Lung (tissue), 16 donors: ENCODE measurements around the gene ZNF727. TPM values are rescaled to one million over a fixed set of nuclear protein-coding genes. Genes with fewer than 3 reads are reported as not detected.
A peak's percentile ranks its signal among the peaks of the same experiment; 100 is the strongest.
"Not testable (repeated sequence)": the region's sequence is repeated elsewhere in the genome, so short reads cannot be mapped to it uniquely, and the experiment has no call there.

Experiments used
- ATAC-seq: fragments of 200-7000 bp; cut with Tn5 transposase; one replicate; pipeline ENCODE4 v1.9.1; 2020; ENCODE audit warnings: moderate number of reproducible peaks; ENCODE audit not compliant: insufficient read depth, low FRiP score
- DNase-seq, 3 donors: peaks; one replicate each; pipeline ENCODE4 v3.0.0-alpha.2; 2013 to 2017
- H3K27ac ChIP-seq, 2 donors: one replicate each; pipeline ENCODE4 v1.5.1; 2013; ENCODE audit warnings: mild to moderate bottlenecking in 2 of 2, moderate library complexity in 2 of 2, control low read depth in 1 of 2, inconsistent platforms in 1 of 2, low read depth in 1 of 2, low read length in 1 of 2
- H3K27me3 ChIP-seq, 3 donors: one replicate each; pipeline ENCODE4 v1.5.1; 2013; ENCODE audit warnings: low read length in 2 of 3; ENCODE audit not compliant: control insufficient read depth in 3 of 3, insufficient read depth in 3 of 3
- H3K36me3 ChIP-seq, 4 donors: one replicate each; pipeline ENCODE4 v1.5.1; 2013; ENCODE audit warnings: low read length in 4 of 4, mild to moderate bottlenecking in 1 of 4, moderate library complexity in 1 of 4; ENCODE audit not compliant: control insufficient read depth in 4 of 4, insufficient read depth in 4 of 4
- H3K4me1 ChIP-seq, 5 donors: one replicate each; pipeline ENCODE4 v1.5.1; 2013; ENCODE audit warnings: low read length in 5 of 5, mild to moderate bottlenecking in 2 of 5, moderate library complexity in 1 of 5; ENCODE audit not compliant: control insufficient read depth in 5 of 5, insufficient read depth in 5 of 5
- H3K4me3 ChIP-seq: one replicate; pipeline ENCODE4 v1.5.1; 2013; ENCODE audit warnings: mild to moderate bottlenecking, control low read depth, moderate library complexity
- H3K9ac ChIP-seq, 2 donors: one replicate each; pipeline ENCODE4 v1.5.1; 2013; ENCODE audit warnings: low read length in 2 of 2, control low read depth in 1 of 2; ENCODE audit not compliant: insufficient read depth in 1 of 2
- H3K9me3 ChIP-seq, 4 donors: one replicate each; pipeline ENCODE4 v1.5.1; 2013; ENCODE audit warnings: low read length in 3 of 4, mild to moderate bottlenecking in 1 of 4, moderate library complexity in 1 of 4; ENCODE audit not compliant: control insufficient read depth in 4 of 4, insufficient read depth in 3 of 4
- WGBS, 2 donors: extraction: QIAGEN DNeasy Blood & Tissue Kit; methylation state at CpG; one replicate each; pipeline ENCODE4 v1.1.7; 2013; 5-methylcytosine and 5-hydroxymethylcytosine counted together
- long read RNA-seq, 5 donors: transcript quantifications; one replicate each; lab custom pipeline, GENCODE V29; 2026
- polyA plus RNA-seq, 2 donors: library from polyadenylated mRNA; stranded (reverse); fragments of 200-250 nt; gene quantifications; one replicate each; pipeline ENCODE4 v1.2.1, GENCODE V29; 2013
- total RNA-seq, 2 donors: library from RNA; depleted of rRNA in 1 of 2; stranded (reverse); fragments of >200 nt in 1 of 2; gene quantifications; one replicate each; pipeline ENCODE4 v1.2.1, GENCODE V29; 2014 to 2021
- TF ChIP-seq, protein P1 (sequence below): IDR thresholded peaks from 2 replicates; pipeline ENCODE4 v1.5.1; 2012; ENCODE audit warnings: mild to moderate bottlenecking; ENCODE audit errors: control extremely low read depth, extremely low read depth
- donor health status: control.
- donor health status: control.
- donor health status: Bipolar disorder and iron deficiency.
- donor health status: healthy.
- donor health status: DM: yes; HTN: yes; CAD: no.

Gene ZNF727
- total RNA-seq, result 1 to 10 TPM in 1 of 2 donors, under 1 TPM in 1; 0.34 to 4.4 TPM
- polyA plus RNA-seq, result under 1 TPM; 0.08 to 0.12 TPM
- long read RNA-seq, donor 1, result 0 reads
- long read RNA-seq, donor 2, result 0 reads
- long read RNA-seq, donor 3, result 0 reads
- long read RNA-seq, donor 4, result 0 reads
- long read RNA-seq, donor 5, result 0 reads

DNA sequence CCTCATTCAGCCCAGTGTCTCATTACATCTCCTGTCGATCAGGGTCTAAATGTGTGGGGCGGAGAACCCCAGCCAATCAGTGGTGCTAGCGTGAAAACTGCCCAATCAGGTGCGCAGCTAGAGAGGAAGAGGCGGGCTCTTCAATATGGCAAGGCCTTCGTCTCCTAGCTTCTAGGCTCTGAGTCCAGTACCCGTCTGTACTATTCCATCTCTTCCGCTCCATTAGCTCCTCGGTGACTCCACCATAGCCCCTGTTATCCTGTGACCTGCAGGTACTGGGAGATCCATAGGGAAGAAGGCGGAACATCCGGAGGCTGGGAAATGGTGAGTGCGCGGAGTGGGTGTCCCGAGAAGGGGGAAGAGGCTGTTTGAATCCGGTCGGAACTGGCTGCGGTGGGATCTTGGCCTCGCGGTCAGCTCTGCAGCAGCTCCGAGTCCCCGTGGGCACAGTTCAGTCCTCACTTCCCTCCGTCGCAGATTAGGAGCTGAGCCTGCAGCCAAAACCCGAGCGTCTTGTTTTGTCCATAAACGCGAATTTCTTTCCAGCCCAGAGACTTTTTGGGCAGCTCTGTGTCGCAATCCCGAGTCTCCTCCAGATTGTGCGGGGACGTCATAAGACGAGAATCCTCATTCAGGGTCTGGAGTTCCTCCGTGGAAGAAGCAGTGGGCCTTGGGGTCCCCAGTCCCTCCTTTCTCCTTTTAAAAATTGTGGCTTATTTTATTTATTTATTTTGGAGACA is at the start of gene ZNF727:
Gene ZNF727 (plus strand): TSS at position 134 of the 740 bp plus-strand sequence. CDS start 188 bp downstream, at position 322.
- DNase-seq, result peak; percentile 19 to 83 (median 54)

DNA sequence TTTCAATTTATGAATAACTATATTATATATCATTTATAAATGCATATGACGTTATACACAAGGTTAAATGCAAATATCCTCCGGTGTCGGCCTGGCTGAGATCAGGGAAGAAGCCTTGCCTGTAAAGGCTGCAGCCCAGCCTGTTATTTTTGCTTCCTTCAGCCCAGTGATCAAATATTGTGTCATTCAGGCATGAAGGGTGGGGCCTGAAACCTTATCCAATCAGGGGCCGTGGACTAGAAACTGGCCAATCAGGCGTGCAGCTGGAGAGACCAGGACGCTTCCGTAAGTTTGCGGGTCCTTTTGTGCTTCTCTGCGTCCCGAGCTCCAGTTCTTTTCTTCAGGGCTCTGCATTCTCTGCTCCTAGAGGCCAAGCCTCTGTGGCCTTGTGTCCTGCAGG is 46.7 kb upstream of the ZNF727 start, which contains the start of gene ZNF722:
Gene ZNF722 (plus strand): TSS at position 301 of the 400 bp plus-strand sequence. CDS start 113 bp downstream, outside the sequence.
- peaks cover 0 to 18% (median 8%) of the 10 kb centered on the region in 4 donors for H3K9me3 ChIP-seq
- WGBS, 2 donors, result 90 to 91% methylated on average over 10 of the region's 10 CpGs

More for the DNA sequence above, at the start of gene ZNF727:
- TF ChIP-seq, protein P1, sequence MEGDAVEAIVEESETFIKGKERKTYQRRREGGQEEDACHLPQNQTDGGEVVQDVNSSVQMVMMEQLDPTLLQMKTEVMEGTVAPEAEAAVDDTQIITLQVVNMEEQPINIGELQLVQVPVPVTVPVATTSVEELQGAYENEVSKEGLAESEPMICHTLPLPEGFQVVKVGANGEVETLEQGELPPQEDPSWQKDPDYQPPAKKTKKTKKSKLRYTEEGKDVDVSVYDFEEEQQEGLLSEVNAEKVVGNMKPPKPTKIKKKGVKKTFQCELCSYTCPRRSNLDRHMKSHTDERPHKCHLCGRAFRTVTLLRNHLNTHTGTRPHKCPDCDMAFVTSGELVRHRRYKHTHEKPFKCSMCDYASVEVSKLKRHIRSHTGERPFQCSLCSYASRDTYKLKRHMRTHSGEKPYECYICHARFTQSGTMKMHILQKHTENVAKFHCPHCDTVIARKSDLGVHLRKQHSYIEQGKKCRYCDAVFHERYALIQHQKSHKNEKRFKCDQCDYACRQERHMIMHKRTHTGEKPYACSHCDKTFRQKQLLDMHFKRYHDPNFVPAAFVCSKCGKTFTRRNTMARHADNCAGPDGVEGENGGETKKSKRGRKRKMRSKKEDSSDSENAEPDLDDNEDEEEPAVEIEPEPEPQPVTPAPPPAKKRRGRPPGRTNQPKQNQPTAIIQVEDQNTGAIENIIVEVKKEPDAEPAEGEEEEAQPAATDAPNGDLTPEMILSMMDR, result no peak
- Histone ChIP-seq H3K9me3 (peaks cover 0 to 23% (median 10%) of the 10 kb centered on the region in 4 donors), H3K9ac (peak within 1 kb of the TSS in 1 of 2 donors; percentile 49), H3K27ac (peak within 1 kb of the TSS in 1 of 2 donors; percentile 91), H3K36me3 (no peaks in the 10 kb centered on the region), H3K4me3 (peak within 1 kb of the TSS; percentile 73), H3K4me1 (peaks cover 0 to 2% (median 0%) of the 10 kb centered on the region in 5 donors), H3K27me3 (no peaks in the 10 kb centered on the region)
- 5 to 16% methylated on average over 33 of the region's 33 CpGs for WGBS, 2 donors
- ATAC-seq, result peak; percentile 79

DNA sequence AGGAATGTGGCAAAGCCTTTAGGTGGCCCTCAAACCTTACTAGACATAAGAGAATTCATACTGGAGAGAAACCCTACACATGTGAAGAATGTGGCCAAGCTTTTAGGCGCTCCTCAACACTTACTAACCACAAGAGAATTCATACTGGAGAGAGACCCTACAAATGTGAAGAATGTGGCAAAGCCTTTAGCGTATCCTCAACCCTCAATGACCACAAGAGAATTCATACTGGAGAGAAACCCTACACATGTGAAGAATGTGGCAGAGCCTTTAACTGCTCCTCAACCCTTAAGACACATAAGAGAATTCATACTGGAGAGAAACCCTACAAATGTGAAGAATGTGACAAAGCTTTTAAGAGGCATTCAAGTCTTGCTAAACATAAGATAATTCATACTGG is 29.7 kb upstream of the ZNF727 start:
- H3K36me3 ChIP-seq, H3K27ac ChIP-seq, H3K27me3 ChIP-seq, H3K4me1 ChIP-seq, H3K9ac ChIP-seq, DNase-seq, ATAC-seq, H3K4me3 ChIP-seq: not testable (repeated sequence)
- H3K9me3 ChIP-seq, result peaks cover 3 to 12% (median 6%) of the 10 kb centered on the region in 4 donors
- 78 to 80% methylated on average over 2 of the region's 2 CpGs for WGBS, 2 donors

More for the DNA sequence above, 46.7 kb upstream of the ZNF727 start, which contains the start of gene ZNF722:
- no peak within 1 kb of the TSS for H3K4me3 ChIP-seq
- TF ChIP-seq, protein P1, result no peak
- no peaks in the 10 kb centered on the region for H3K4me1 ChIP-seq
- no peak for ATAC-seq
- H3K36me3 ChIP-seq, result no peaks in the 10 kb centered on the region
- H3K27me3 ChIP-seq, result no peaks in the 10 kb centered on the region
- no peak for DNase-seq
- H3K27ac ChIP-seq, result no peak within 1 kb of the TSS
- H3K9ac ChIP-seq, result no peak within 1 kb of the TSS

DNA sequence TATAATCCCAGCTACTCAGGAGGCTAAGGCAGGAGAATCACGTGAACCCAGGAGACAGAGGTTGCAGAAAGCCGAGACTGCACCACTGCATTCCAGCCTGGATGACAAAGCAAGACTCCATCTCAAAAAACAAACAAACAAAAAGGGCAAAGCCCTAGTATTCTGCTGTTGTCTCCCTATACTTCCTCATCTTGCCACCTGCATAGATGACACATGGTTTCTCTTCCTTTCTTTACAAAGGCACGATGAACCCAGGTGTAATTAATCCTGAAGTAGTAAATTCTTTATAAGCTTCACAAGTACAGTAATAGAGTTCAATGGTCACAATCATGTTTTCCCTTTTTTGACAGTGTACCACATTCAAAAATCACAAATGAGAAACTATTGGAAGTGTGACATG is 9.8 kb upstream of the ZNF727 start:
- no peak for DNase-seq
- peaks cover 0 to 3% (median 0%) of the 10 kb centered on the region in 3 donors for H3K27me3 ChIP-seq
- H3K27ac ChIP-seq, result no peak overlapping the region
- H3K4me3 ChIP-seq, result no peak overlapping the region
- WGBS, 2 donors, result 79 to 80% methylated on average over 3 of the region's 3 CpGs
- H3K9me3 ChIP-seq, result peaks cover 5 to 45% (median 18%) of the 10 kb centered on the region in 4 donors
- no peak for ATAC-seq
- no peak overlapping the region for H3K9ac ChIP-seq
- H3K4me1 ChIP-seq, result no peaks in the 10 kb centered on the region
- no peaks in the 10 kb centered on the region for H3K36me3 ChIP-seq
- TF ChIP-seq, protein P1, result no peak
